ENCODE results near the gene OR5B3. TPM values are rescaled to one million over a fixed set of nuclear protein-coding genes. Genes with fewer than 3 reads are reported as not detected.

Gene OR5B3
- total RNA-seq, result not detected in 2 replicates

GRCh38 chr11:58406774-58407173 is at the start of gene OR5B3:
OR5B3 (minus strand) TSS chr11:58406874; CDS start chr11:58403409, 3,465 bp downstream.

GRCh38 chr11:58442136-58442535 is 35.5 kb upstream of the OR5B3 start, which contains the start of gene OR5B12:
OR5B12 (minus strand) TSS chr11:58442236; CDS start chr11:58440151, 2,085 bp downstream.

GRCh38 chr11:58428021-58428420 is 21.3 kb upstream of the OR5B3 start, which contains the start of gene OR5B2:
OR5B2 (minus strand) TSS chr11:58428121; CDS start chr11:58423261, 4,860 bp downstream.

GRCh38 chr11:58358969-58359368 is 47.7 kb downstream of the OR5B3 start, which contains the start of gene OR5B17:
OR5B17 (minus strand) TSS chr11:58359069; CDS start chr11:58359069, 0 bp downstream.

Other genes with a start within 250 kb of the OR5B3 start
- gene OR9Q2, start 217.8 kb downstream of the OR5B3 start, total RNA-seq, result not detected in 2 replicates
- not detected in 2 replicates for gene OR1S2, start 202.7 kb downstream of the OR5B3 start, total RNA-seq
- not detected in 2 replicates for gene OR1S1, start 194.2 kb downstream of the OR5B3 start, total RNA-seq
- not detected in 2 replicates for gene OR10Q1, start 178.0 kb downstream of the OR5B3 start, total RNA-seq
- not detected in 2 replicates for gene OR10W1, start 138.6 kb downstream of the OR5B3 start, total RNA-seq
- not detected in 2 replicates for gene OR5B17, start 47.8 kb downstream of the OR5B3 start, total RNA-seq
- not detected in 2 replicates for gene OR5B2, start 21.2 kb upstream of the OR5B3 start, total RNA-seq
- not detected in 2 replicates for gene OR5B12, start 35.4 kb upstream of the OR5B3 start, total RNA-seq
- not detected in 2 replicates for gene OR5B21, start 101.2 kb upstream of the OR5B3 start, total RNA-seq
- gene LPXN, start 169.0 kb upstream of the OR5B3 start, total RNA-seq, result 10.9 and 17.1 TPM in 2 replicates
- gene ZFP91, start 172.2 kb upstream of the OR5B3 start, total RNA-seq, result 57.8 and 58.9 TPM in 2 replicates
- 2.9 and 3.4 TPM in 2 replicates for gene CNTF, start 215.8 kb upstream of the OR5B3 start, total RNA-seq